ENCODE measurements around the gene PARVB.

- no peak for TF ChIP-seq CTCF (IDR thresholded peaks at IDR 0.05)
- no peak for TF ChIP-seq POLR2A (IDR thresholded peaks at IDR 0.05)
These were observed 11.5 kb upstream of the PARVB start for GRCh38 chr22:44012591-44012990.
